Activated CD8-positive, alpha-beta memory T cell treated with anti-CD3 and anti-CD28 coated beads, Interleukin-2, amount 50 U/mL, for 4 hours (primary cell): ENCODE measurements around the gene CDH3.

ENCODE experiments used
- DNase-seq: peaks from one replicate; pipeline ENCODE4 v3.0.0-alpha.2; 2020

CDH3 gene

GRCh38 chr16:68652659-68653058 is 7.5 kb downstream of the CDH3 start:
- DNase-seq = no peak

GRCh38 chr16:68655806-68656205 is 10.7 kb downstream of the CDH3 start:
- DNase-seq = no peak

GRCh38 chr16:68656751-68657150 is 11.6 kb downstream of the CDH3 start:
- no peak for DNase-seq

DNA sequence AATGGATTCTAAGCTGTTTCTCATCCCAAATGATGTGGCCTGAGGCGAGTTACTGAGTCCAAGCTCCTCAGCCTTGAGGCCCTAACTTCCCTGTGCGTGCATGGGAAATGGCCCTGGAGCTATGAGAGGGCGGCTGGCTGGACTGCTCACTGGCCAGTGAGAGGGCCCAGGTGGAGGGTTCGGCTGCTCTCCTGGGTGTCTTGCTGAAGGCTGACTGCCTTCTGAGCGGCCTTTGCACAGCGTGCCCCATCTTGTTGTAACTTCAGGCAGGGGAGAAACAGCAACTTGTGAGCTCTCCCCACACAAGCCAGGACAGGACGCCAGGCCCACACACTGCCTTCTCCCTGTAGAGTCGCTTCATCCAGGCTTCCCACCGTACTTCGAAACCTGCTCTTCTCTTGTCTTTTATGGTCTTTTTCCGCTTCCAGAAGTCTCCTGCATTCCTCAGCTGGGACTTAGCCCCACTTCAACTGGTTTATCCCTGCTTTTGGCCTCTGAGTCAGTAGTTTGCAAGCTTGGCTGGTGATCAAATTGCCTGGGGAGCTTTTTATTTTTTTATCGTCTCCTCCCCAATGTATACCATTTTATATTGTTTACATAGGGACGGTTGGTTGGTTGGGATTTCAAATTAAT is 13.3 kb downstream of the CDH3 start:
- no peak for DNase-seq

DNA sequence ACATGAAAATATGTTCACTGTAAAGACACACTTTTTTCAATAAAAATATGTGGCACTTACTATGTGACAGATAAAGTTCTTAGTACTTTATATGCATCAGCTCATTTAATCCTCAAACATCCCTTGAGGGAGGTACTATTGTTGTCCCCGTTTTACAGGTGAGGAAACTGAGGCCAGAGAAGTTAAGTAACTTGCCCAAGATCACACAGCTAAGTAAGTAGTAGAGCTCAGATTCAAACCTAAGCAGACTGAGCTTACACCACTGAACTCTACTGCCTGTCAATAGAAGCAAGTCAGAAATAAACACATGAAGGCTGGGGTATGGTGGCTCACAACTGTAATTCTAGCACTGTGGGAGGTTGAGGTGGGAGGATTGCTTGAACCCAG is 13.9 kb downstream of the CDH3 start:
- DNase-seq = no peak

GRCh38 chr16:68659412-68660358 is 14.6 kb downstream of the CDH3 start:
- DNase-seq = no peak

DNA sequence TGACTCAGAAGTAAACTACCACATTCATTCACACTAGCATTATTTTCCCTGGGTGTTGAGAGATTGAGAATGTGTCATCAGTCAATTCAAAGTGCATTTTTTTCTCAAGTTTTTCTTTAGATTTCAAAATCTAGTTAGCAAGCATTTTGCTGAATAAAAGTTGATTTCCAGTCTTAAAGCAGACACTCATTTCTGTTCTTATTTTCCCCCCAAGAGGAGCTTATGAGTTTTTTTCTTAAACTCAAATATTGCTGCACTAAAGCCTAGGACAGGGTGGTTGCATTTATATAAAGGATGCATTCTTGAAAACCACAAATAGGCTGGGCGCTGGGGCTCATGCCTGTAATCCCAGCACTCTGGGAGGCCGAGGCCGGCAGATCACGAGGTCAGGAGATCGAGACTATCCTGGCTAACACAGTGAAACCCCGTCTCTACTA is 15.3 kb downstream of the CDH3 start:
- no peak for DNase-seq

DNA sequence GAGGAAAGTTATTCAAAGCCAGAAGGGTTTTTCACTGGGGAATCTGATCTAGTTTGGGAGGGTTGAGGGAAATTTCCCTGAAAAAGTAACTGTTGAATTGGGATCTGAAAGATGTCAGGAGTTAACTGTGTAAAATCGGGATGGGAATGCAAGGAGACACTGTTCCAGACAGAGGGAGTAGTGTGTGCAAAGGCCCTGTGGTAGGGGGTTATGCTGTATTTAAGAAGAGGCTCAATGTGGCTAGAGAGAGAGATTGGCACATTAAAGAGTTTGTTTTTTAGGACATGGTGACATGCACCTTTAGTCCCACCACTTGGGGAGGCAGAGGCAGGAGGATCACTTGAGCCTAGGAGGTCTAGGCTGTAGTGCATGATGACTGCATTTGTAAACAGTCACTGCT is 16.9 kb downstream of the CDH3 start:
- no peak for DNase-seq

- DNase-seq = no peak
These were observed 19.2 kb downstream of the CDH3 start for GRCh38 chr16:68664297-68664696.

DNA sequence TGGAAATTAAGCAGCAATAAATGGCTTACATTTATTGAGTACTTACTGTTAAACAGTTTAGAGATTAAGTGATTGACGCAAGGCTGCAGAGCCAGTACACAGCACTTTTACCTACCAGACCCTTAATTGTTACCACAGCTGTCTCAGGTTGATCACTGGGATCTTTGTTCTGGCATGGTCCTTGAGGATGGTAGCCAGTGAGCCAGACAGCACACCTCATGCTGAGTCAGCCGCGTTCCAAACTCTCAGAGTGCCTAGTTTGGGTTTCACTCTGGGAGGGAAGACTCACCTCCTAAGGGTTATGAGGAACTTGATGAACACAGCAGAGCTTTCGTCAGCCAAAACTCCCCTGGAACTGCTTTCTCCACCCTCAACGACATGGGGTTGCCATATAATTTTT is 20.4 kb downstream of the CDH3 start:
- DNase-seq = no peak

GRCh38 chr16:68668266-68668665 is 23.2 kb downstream of the CDH3 start:
- DNase-seq = no peak

- DNase-seq = no peak
These were observed 31.2 kb downstream of the CDH3 start for GRCh38 chr16:68676113-68676860.

- no peak for DNase-seq
These were observed 35.9 kb downstream of the CDH3 start for GRCh38 chr16:68681038-68681437.

DNA sequence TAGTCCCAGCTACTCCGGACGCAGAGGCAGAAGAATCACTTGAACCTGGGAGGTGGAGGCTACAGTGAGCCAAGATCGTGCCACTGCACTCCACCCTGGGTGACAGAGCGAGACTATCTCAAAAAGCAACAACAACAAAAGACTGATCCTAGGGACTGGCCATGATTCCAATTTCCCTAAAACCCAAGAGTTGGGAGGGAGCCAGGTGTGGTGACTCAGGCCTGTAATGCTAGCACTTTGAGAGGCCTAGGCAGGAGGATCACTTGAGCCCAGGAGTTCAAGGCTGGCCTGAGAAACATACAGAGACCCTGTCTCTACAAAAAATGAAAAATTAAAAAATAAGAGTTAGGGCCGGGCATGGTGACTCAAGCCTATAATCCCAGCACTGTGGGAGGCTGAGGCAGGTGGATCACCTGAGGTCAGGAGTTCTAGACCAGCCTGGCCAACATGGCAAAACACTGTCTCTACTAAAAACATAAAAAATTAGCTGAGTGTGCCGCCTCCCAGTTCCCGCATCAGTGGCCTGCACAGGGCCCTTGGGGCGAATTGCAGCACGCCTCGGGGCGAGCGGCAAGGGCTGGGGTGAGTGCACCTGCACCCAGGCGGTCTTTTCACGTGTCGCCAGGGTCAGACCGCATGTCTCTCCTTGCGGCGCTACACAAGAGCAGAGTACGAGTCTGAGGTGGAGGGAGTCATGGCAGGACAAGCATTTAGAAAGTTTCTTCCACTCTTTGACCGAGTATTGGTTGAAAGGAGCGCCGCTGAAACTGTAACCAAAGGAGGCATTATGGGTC is 40.8 kb downstream of the CDH3 start:
- DNase-seq = no peak

DNA sequence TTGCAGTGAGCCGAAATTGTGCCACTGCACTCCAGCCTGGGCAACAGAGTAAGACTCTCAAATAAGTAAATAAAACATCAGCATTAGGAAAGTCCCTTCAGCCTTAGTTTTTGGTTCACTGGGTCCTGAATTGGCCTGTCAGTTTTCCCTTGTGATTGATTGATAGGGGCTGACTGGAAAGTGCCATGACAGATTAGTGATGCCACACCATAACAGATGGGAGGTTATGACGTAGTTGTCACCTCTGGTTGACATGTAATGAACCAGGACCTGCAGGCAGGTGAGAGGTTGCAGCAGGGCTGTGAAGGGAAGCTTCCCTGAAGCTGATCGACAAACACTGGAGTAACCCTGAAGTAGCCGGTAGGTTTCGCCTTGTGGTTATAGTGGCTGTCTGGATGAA is 41.8 kb downstream of the CDH3 start:
- DNase-seq = no peak

GRCh38 chr16:68689921-68690320 is 44.8 kb downstream of the CDH3 start:
- no peak for DNase-seq

DNA sequence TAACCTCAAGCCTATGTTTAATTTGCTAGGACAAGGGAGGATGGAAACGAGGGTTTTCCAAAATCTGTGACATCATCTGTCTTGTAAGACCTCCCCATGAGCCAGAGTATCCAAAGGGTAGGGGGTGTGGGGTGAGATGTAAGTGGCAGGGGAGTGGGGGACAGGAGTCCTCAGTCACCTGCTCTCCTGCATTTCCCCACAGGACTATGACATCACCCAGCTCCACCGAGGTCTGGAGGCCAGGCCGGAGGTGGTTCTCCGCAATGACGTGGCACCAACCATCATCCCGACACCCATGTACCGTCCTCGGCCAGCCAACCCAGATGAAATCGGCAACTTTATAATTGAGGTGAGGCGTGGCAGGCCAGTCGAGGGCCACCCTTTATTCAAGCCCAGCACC is 50.5 kb downstream of the CDH3 start:
- no peak for DNase-seq

DNA sequence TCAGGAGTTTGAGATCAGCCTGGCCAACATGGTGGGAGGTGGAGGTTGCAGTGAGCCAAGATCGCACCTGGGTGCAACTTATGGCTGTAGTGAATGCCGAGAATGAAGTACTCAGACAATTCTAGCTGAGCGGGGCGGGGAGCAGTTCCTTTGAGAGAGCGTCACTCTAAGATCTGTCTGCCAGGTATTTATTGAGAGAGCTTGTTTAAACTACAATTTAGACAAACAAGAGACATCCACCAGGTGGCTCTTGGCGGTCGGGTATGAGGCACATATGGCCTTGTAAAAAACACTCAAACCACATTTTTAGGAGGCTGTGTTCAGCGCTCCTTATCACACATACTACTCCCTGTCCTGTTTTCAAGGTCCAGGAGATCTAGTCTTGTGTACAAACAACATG is 51.4 kb downstream of the CDH3 start:
- DNase-seq = no peak

GRCh38 chr16:68698091-68698490 is 53.0 kb downstream of the CDH3 start:
- no peak for DNase-seq

GRCh38 chr16:68700120-68700519 is 55.0 kb downstream of the CDH3 start:
- no peak for DNase-seq

DNA sequence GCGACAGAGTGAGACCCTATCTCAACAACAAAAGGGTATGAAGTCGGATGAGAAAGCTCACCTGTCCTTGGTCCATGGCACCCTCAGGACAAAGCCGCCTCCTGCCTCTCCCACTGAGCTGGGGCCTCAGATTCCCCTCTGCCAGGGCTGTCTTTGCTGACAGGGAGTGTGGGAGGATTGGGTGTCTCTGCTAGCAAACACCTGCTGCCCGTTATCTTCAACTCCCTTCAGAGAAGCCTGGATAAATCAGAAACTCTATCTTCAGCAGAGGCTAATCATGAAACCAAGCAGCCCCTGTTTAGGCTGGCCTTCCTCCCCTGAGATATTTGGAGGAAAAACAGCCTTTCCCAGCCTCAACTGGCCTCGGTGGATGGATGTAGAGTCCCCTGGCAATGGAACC is 55.7 kb downstream of the CDH3 start:
- no peak for DNase-seq

DNA sequence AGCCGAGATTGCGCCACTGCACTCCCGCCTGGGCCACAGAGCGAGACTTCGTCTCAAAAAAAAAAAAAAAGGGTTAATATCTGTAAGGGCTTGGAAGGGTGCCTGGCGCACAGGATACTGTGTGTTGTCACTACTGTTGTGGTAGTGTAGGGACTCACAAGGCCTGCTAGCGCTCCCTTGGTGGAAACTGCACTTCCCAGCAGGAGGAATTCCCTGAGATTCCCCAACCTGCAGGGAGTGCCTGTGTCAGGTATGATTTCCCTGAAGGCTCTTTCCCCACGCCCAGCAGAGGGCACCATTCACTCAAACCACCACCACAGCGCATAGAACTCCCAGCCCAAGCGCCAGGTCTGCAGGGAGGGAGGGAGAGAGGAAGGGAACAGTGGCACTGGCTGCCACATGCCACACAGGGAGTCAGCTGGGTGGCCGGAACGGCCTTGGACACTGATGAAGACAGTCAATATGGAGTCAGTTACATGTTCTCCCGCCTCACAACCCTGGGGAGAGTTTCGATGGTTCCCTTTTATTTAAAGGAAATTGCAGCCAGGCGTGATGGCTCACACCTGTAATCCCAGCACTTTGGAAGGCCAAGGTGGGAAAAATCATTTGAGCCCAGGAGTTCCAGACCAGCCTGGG is 59.2 kb downstream of the CDH3 start:
- peak; percentile 54 for DNase-seq
